Measurements from ENCODE around the gene DNM3. TPM values are rescaled to one million over a fixed set of nuclear protein-coding genes. Genes with fewer than 3 reads are reported as not detected.

The DNM3 gene
- total and polyA plus RNA-seq, 10 of the 15 experiments (the other 5 are each of a cell fraction or from before 2014, with no cell fraction given) = 0.03 to 1.5 (median 0.08) TPM; not detected in 3

DNA sequence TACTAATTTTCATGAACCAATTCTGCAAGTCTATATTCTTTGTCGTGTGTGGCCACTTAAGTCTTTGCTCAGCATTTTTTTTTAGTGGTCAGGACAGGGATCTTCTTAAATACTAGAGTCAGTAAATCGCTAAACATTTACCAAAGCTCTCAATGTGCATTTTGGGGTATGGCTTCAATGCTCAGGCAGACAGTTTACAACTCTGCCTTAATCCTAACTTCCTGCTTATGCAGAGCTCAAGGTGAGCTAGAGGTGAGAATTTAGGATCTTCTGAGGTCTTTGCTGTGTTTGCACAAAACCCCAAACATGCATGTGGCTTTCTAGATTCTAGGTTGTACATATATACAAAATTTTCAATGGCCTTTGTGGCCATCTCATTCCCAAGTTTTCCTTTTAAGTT is 153.0 kb downstream of the DNM3 start:
- SMC1A ChIA-PET (ENCODE audit: uncharacterized antibody, unreplicated experiment) = no interaction called here
- WGBS (ENCODE audit: insufficient coverage, insufficient replicate concordance, low lambda C conversion rate, missing lambda C conversion rate) = 37% methylated on average over 2 of the region's 2 CpGs
- no peaks in the 10 kb centered on the region for H3K36me3 ChIP-seq (ENCODE audit: control insufficient read depth in 2 of 2, insufficient read depth in 2 of 2, low read length in 1 of 2)
- no peaks in the 10 kb centered on the region for H3K4me1 ChIP-seq (ENCODE audit: control insufficient read depth, insufficient read depth, low read length)
- CTCF ChIA-PET = interaction anchor here (0.6 to 1.4 kb wide), 2 partner anchors 9 to 917 kb away, joined by 3 read pairs; no protein-coding TSS in a partner anchor
- POLR2A ChIA-PET = no interaction called here
- no peaks in the 10 kb centered on the region for H3K9me3 ChIP-seq (replicated peaks; ENCODE audit: control insufficient read depth, insufficient read depth, low read length)
- no peak overlapping the region for H3K27ac ChIP-seq (ENCODE audit: control insufficient read depth, insufficient read depth)
- no peak overlapping the region for H3K4me3 ChIP-seq
- H3K27me3 ChIP-seq (replicated peaks in 1 of 2; ENCODE audit: control insufficient read depth in 2 of 2, insufficient read depth in 2 of 2, low read length in 1 of 2) = no peaks in the 10 kb centered on the region; a peak in 1 of 4 replicates
- intact Hi-C loops (cut with micrococcal nuclease; ENCODE audit: unreplicated experiment) = no loop called here
- no peak overlapping the region for H3K9ac ChIP-seq (ENCODE audit: control insufficient read depth, insufficient read depth, low read length)
- no peaks in the 10 kb centered on the region for H4K20me1 ChIP-seq (ENCODE audit: control insufficient read depth, insufficient read depth)
- H3K79me2 ChIP-seq (ENCODE audit: control insufficient read depth, insufficient read depth, low read length) = no peaks in the 10 kb centered on the region
- FAIRE-seq (no peak), ATAC-seq (no peak), DNase-seq (ENCODE audit: low read depth, low spot score) (no peak)
- no peak overlapping the region for H3K4me2 ChIP-seq (ENCODE audit: control insufficient read depth, insufficient read depth)
- RAD21 ChIA-PET (ENCODE audit: unreplicated experiment) = no interaction called here
- H2AFZ ChIP-seq (ENCODE audit: control insufficient read depth, low read depth, low read length) = no peak overlapping the region
- no TSS peak for BruUV-seq (replicated peaks)
- in situ Hi-C loops (cut with MboI) = no loop called here
- TF ChIP-seq, protein P1, sequence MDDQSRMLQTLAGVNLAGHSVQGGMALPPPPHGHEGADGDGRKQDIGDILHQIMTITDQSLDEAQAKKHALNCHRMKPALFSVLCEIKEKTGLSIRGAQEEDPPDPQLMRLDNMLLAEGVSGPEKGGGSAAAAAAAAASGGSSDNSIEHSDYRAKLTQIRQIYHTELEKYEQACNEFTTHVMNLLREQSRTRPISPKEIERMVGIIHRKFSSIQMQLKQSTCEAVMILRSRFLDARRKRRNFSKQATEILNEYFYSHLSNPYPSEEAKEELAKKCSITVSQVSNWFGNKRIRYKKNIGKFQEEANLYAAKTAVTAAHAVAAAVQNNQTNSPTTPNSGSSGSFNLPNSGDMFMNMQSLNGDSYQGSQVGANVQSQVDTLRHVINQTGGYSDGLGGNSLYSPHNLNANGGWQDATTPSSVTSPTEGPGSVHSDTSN (IDR thresholded peaks at IDR 0.05; ENCODE audit: insufficient replicate concordance, low read depth, low read length) = no peak
- no peak for TF ChIP-seq MYB (IDR thresholded peaks at IDR 0.05; ENCODE audit: borderline replicate concordance, low read depth, low read length)
- TF ChIP-seq TARDBP (IDR thresholded peaks at IDR 0.05; ENCODE audit: borderline replicate concordance) = no peak
- TF ChIP-seq NR2C1 (IDR thresholded peaks at IDR 0.05) = no peak
- TF ChIP-seq, protein P2, sequence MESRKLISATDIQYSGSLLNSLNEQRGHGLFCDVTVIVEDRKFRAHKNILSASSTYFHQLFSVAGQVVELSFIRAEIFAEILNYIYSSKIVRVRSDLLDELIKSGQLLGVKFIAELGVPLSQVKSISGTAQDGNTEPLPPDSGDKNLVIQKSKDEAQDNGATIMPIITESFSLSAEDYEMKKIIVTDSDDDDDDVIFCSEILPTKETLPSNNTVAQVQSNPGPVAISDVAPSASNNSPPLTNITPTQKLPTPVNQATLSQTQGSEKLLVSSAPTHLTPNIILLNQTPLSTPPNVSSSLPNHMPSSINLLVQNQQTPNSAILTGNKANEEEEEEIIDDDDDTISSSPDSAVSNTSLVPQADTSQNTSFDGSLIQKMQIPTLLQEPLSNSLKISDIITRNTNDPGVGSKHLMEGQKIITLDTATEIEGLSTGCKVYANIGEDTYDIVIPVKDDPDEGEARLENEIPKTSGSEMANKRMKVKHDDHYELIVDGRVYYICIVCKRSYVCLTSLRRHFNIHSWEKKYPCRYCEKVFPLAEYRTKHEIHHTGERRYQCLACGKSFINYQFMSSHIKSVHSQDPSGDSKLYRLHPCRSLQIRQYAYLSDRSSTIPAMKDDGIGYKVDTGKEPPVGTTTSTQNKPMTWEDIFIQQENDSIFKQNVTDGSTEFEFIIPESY (IDR thresholded peaks at IDR 0.05) = no peak
- TF ChIP-seq CEBPB (IDR thresholded peaks at IDR 0.05; ENCODE audit: borderline replicate concordance in 1 of 2, low read depth in 2 of 2, low read length in 2 of 2) = no peak
- TF ChIP-seq, protein P3, sequence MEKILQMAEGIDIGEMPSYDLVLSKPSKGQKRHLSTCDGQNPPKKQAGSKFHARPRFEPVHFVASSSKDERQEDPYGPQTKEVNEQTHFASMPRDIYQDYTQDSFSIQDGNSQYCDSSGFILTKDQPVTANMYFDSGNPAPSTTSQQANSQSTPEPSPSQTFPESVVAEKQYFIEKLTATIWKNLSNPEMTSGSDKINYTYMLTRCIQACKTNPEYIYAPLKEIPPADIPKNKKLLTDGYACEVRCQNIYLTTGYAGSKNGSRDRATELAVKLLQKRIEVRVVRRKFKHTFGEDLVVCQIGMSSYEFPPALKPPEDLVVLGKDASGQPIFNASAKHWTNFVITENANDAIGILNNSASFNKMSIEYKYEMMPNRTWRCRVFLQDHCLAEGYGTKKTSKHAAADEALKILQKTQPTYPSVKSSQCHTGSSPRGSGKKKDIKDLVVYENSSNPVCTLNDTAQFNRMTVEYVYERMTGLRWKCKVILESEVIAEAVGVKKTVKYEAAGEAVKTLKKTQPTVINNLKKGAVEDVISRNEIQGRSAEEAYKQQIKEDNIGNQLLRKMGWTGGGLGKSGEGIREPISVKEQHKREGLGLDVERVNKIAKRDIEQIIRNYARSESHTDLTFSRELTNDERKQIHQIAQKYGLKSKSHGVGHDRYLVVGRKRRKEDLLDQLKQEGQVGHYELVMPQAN (conservative IDR thresholded peaks at IDR 0.05) = no peak
- TF ChIP-seq LARP7 (IDR thresholded peaks at IDR 0.05) = no peak
- no peak for TF ChIP-seq TBL1XR1 (IDR thresholded peaks at IDR 0.05; ENCODE audit: low read depth, low read length)
- no peak for TF ChIP-seq KAT2A (conservative IDR thresholded peaks at IDR 0.05; ENCODE audit: control insufficient read depth, low read depth, low read length)
- no peak for TF ChIP-seq STAT1 (conservative IDR thresholded peaks at IDR 0.05)
- TF ChIP-seq, protein P4, sequence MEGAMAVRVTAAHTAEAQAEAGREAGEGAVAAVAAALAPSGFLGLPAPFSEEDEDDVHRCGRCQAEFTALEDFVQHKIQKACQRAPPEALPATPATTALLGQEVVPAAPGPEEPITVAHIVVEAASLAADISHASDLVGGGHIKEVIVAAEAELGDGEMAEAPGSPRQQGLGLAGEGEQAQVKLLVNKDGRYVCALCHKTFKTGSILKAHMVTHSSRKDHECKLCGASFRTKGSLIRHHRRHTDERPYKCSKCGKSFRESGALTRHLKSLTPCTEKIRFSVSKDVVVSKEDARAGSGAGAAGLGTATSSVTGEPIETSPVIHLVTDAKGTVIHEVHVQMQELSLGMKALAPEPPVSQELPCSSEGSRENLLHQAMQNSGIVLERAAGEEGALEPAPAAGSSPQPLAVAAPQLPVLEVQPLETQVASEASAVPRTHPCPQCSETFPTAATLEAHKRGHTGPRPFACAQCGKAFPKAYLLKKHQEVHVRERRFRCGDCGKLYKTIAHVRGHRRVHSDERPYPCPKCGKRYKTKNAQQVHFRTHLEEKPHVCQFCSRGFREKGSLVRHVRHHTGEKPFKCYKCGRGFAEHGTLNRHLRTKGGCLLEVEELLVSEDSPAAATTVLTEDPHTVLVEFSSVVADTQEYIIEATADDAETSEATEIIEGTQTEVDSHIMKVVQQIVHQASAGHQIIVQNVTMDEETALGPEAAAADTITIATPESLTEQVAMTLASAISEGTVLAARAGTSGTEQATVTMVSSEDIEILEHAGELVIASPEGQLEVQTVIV (IDR thresholded peaks at IDR 0.05; ENCODE audit: borderline replicate concordance, partially characterized antibody) = no peak
- TF ChIP-seq, protein P5, sequence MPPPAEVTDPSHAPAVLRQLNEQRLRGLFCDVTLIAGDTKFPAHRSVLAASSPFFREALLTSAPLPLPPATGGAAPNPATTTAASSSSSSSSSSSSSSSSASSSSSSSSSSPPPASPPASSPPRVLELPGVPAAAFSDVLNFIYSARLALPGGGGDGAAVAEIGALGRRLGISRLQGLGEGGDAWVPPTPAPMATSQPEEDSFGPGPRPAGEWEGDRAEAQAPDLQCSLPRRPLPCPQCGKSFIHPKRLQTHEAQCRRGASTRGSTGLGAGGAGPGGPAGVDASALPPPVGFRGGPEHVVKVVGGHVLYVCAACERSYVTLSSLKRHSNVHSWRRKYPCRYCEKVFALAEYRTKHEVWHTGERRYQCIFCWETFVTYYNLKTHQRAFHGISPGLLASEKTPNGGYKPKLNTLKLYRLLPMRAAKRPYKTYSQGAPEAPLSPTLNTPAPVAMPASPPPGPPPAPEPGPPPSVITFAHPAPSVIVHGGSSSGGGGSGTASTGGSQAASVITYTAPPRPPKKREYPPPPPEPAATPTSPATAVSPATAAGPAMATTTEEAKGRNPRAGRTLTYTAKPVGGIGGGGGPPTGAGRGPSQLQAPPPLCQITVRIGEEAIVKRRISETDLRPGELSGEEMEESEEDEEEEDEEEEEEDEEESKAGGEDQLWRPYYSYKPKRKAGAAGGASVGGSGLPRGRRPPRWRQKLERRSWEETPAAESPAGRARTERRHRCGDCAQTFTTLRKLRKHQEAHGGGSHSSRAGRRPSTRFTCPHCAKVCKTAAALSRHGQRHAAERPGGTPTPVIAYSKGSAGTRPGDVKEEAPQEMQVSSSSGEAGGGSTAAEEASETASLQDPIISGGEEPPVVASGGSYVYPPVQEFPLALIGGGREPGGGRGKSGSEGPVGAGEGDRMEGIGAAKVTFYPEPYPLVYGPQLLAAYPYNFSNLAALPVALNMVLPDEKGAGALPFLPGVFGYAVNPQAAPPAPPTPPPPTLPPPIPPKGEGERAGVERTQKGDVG (CRISPR knock-in tag; IDR thresholded peaks at IDR 0.05) = no peak
- TF ChIP-seq EED (IDR thresholded peaks at IDR 0.05; ENCODE audit: low read depth) = no peak

All from GM12878 (cell line).